ENCODE data around the gene CLECL1. TPM values are rescaled to one million over a fixed set of nuclear protein-coding genes. Genes with fewer than 3 reads are reported as not detected.
"Not testable (repeated sequence)": the region's sequence is repeated elsewhere in the genome, so short reads cannot be mapped to it uniquely, and the experiment has no call there.

The CLECL1 gene
- total and polyA plus RNA-seq, 4 donors, result 0.17 to 0.42 (median 0.35) TPM

- Histone ChIP-seq H3K9me3 (ENCODE audit: control insufficient read depth in 4 of 4, low read length in 3 of 4) (no peaks in the 10 kb centered on the region), H3K27ac (ENCODE audit: low read depth in 1 of 2, low read length in 2 of 2) (no peak overlapping the region), H3K4me3 (ENCODE audit: low read depth in 1 of 3, low read length in 3 of 3) (no peak overlapping the region), H3K27me3 (ENCODE audit: control insufficient read depth in 4 of 4, insufficient read depth in 4 of 4, low read length in 3 of 4) (no peaks in the 10 kb centered on the region), H3K9ac (ENCODE audit: low read depth in 1 of 2, low read length in 2 of 2) (no peak overlapping the region), H3K36me3 (ENCODE audit: control insufficient read depth in 4 of 4, insufficient read depth in 3 of 4, low read depth in 1 of 4, low read length in 3 of 4) (peaks cover 0 to 2% (median 0%) of the 10 kb centered on the region in 4 donors), H3K4me1 (ENCODE audit: control insufficient read depth in 4 of 4, insufficient read depth in 4 of 4, low read length in 3 of 4) (no peaks in the 10 kb centered on the region)
- no peak for TF ChIP-seq RAD21 (IDR thresholded peaks at IDR 0.05)
- no peak for TF ChIP-seq FOXA2 (IDR thresholded peaks at IDR 0.05)
- TF ChIP-seq CTCF (IDR thresholded peaks at IDR 0.05; ENCODE audit: low read depth, low read length, missing input control), result no peak
- no peak for TF ChIP-seq REST (IDR thresholded peaks at IDR 0.05)
- no peak for TF ChIP-seq RXRA (IDR thresholded peaks at IDR 0.05)
- TF ChIP-seq GABPA (IDR thresholded peaks at IDR 0.05 in 1 of 2, conservative IDR thresholded peaks at IDR 0.05 in 1 of 2), result no peak
- TF ChIP-seq TAF1 (conservative IDR thresholded peaks at IDR 0.05), result no peak
- TF ChIP-seq MAX (IDR thresholded peaks at IDR 0.05), result no peak
- no peak for TF ChIP-seq EGR1 (IDR thresholded peaks at IDR 0.05; ENCODE audit: low read depth in 2 of 2)
- no peak for TF ChIP-seq HNF4G (IDR thresholded peaks at IDR 0.05)
- no peak for TF ChIP-seq YY1 (IDR thresholded peaks at IDR 0.05)
- no peak for TF ChIP-seq JUND (IDR thresholded peaks at IDR 0.05)
- TF ChIP-seq FOXA1 (IDR thresholded peaks at IDR 0.05), result no peak
- TF ChIP-seq HNF4A (conservative IDR thresholded peaks at IDR 0.05), result no peak
- TF ChIP-seq SP1 (IDR thresholded peaks at IDR 0.05), result no peak
- TF ChIP-seq NR2F2 (IDR thresholded peaks at IDR 0.05), result no peak
- no peak for DNase-seq (ENCODE audit: low spot score)
Measured at GRCh38 chr12:9697619-9698018, 35.3 kb downstream of the CLECL1 start.

GRCh38 chr12:9695661-9696060 lies 37.2 kb downstream of the CLECL1 start:
- not testable (repeated sequence) for DNase-seq (ENCODE audit: low spot score); H3K4me1 ChIP-seq (ENCODE audit: control insufficient read depth in 4 of 4, insufficient read depth in 4 of 4, low read length in 3 of 4); H3K36me3 ChIP-seq (ENCODE audit: control insufficient read depth in 4 of 4, insufficient read depth in 3 of 4, low read depth in 1 of 4, low read length in 3 of 4); H3K27me3 ChIP-seq (ENCODE audit: control insufficient read depth in 4 of 4, insufficient read depth in 4 of 4, low read length in 3 of 4); H3K27ac ChIP-seq (ENCODE audit: low read depth in 1 of 2, low read length in 2 of 2); H3K4me3 ChIP-seq (ENCODE audit: low read depth in 1 of 3, low read length in 3 of 3); H3K9me3 ChIP-seq (ENCODE audit: control insufficient read depth in 4 of 4, low read length in 3 of 4); H3K9ac ChIP-seq (ENCODE audit: low read depth in 1 of 2, low read length in 2 of 2)
- WGBS, result 96% methylated on average over 3 of the region's 3 CpGs

- H3K36me3 ChIP-seq (ENCODE audit: control insufficient read depth in 4 of 4, insufficient read depth in 3 of 4, low read depth in 1 of 4, low read length in 3 of 4); H3K4me1 ChIP-seq (ENCODE audit: control insufficient read depth in 4 of 4, insufficient read depth in 4 of 4, low read length in 3 of 4); H3K9me3 ChIP-seq (ENCODE audit: control insufficient read depth in 4 of 4, low read length in 3 of 4); DNase-seq (ENCODE audit: low spot score); H3K27me3 ChIP-seq (ENCODE audit: control insufficient read depth in 4 of 4, insufficient read depth in 4 of 4, low read length in 3 of 4); H3K4me3 ChIP-seq (ENCODE audit: low read depth in 1 of 3, low read length in 3 of 3); H3K27ac ChIP-seq (ENCODE audit: low read depth in 1 of 2, low read length in 2 of 2); H3K9ac ChIP-seq (ENCODE audit: low read depth in 1 of 2, low read length in 2 of 2): not testable (repeated sequence)
- 95% methylated on average over 9 of the region's 9 CpGs for WGBS
Measured at GRCh38 chr12:9695150-9695549, 37.7 kb downstream of the CLECL1 start.

All from liver (tissue), 9 donors.